ENCODE results near the gene GCNT3.
"Not testable (repeated sequence)": the region's sequence is repeated elsewhere in the genome, so short reads cannot be mapped to it uniquely, and the experiment has no call there.

Gene GCNT3

GRCh38 chr15:59644756-59645155, 33.2 kb downstream of the GCNT3 start:
- no peak overlapping the region for H3K4me3 ChIP-seq (ENCODE audit: low read length)
- TF ChIP-seq, protein P1, sequence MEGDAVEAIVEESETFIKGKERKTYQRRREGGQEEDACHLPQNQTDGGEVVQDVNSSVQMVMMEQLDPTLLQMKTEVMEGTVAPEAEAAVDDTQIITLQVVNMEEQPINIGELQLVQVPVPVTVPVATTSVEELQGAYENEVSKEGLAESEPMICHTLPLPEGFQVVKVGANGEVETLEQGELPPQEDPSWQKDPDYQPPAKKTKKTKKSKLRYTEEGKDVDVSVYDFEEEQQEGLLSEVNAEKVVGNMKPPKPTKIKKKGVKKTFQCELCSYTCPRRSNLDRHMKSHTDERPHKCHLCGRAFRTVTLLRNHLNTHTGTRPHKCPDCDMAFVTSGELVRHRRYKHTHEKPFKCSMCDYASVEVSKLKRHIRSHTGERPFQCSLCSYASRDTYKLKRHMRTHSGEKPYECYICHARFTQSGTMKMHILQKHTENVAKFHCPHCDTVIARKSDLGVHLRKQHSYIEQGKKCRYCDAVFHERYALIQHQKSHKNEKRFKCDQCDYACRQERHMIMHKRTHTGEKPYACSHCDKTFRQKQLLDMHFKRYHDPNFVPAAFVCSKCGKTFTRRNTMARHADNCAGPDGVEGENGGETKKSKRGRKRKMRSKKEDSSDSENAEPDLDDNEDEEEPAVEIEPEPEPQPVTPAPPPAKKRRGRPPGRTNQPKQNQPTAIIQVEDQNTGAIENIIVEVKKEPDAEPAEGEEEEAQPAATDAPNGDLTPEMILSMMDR (IDR thresholded peaks at IDR 0.05; ENCODE audit: insufficient read depth, low read depth, low read length, missing control alignments): no peak
- DNase-seq (ENCODE audit: low read depth): peak; percentile 41

DNA sequence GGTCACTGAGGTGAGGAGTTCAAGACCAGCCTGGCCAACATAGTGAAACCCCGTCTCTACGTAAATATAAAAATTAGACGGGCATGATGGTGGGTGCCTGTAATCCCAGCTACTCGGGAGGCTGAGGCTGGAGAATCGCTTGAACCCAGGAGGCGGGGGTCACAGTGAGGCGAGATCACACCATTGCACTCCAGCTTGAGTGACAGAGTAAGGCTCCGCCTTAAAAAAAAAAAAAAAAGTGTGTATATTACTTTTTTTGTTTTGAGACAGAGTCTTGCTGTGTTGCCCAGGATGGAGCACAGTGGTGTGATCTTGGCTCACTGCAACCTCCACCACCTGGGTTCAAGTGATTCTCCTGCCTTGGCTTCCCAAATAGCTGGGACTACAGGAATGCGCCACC, 34.2 kb downstream of the GCNT3 start:
- not testable (repeated sequence) for H3K4me3 ChIP-seq (ENCODE audit: low read length); DNase-seq (ENCODE audit: low read depth)

DNA sequence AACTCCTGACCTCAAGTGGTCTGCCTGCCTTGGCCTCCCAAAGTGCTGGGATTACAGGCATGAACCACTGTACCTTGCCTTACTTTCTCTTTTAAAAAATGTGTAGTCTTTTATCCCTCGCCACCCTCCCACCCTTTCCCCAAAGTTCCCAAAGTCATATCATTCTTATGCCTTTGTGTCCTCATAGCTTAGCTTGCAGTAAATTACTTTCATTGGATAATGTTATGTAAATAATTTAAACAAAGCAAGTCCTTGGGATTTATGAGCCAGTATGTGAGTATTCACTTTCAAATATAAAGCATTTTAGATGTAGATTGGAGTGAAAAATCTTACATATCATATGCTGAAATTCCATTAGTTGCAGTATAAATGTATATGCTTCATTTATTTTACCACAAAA, 34.7 kb downstream of the GCNT3 start:
- DNase-seq (ENCODE audit: low read depth): no peak
- TF ChIP-seq, protein P1 (IDR thresholded peaks at IDR 0.05; ENCODE audit: insufficient read depth, low read depth, low read length, missing control alignments): no peak
- no peak overlapping the region for H3K4me3 ChIP-seq (ENCODE audit: low read length)

- TF ChIP-seq, protein P1 (IDR thresholded peaks at IDR 0.05; ENCODE audit: insufficient read depth, low read depth, low read length, missing control alignments): no peak
- H3K4me3 ChIP-seq (ENCODE audit: low read length): no peak overlapping the region
- no peak for DNase-seq (ENCODE audit: low read depth)
These were observed 35.5 kb downstream of the GCNT3 start for GRCh38 chr15:59647085-59647484.

- no peak overlapping the region for H3K4me3 ChIP-seq (ENCODE audit: low read length)
- DNase-seq (ENCODE audit: low read depth): no peak
- TF ChIP-seq, protein P1 (IDR thresholded peaks at IDR 0.05; ENCODE audit: insufficient read depth, low read depth, low read length, missing control alignments): no peak
These were observed 38.0 kb downstream of the GCNT3 start for GRCh38 chr15:59649603-59650002.

- H3K4me3 ChIP-seq (ENCODE audit: low read length): no peak overlapping the region
- TF ChIP-seq, protein P1 (IDR thresholded peaks at IDR 0.05; ENCODE audit: insufficient read depth, low read depth, low read length, missing control alignments): no peak
These were observed 42.5 kb downstream of the GCNT3 start for GRCh38 chr15:59654046-59654445.

DNA sequence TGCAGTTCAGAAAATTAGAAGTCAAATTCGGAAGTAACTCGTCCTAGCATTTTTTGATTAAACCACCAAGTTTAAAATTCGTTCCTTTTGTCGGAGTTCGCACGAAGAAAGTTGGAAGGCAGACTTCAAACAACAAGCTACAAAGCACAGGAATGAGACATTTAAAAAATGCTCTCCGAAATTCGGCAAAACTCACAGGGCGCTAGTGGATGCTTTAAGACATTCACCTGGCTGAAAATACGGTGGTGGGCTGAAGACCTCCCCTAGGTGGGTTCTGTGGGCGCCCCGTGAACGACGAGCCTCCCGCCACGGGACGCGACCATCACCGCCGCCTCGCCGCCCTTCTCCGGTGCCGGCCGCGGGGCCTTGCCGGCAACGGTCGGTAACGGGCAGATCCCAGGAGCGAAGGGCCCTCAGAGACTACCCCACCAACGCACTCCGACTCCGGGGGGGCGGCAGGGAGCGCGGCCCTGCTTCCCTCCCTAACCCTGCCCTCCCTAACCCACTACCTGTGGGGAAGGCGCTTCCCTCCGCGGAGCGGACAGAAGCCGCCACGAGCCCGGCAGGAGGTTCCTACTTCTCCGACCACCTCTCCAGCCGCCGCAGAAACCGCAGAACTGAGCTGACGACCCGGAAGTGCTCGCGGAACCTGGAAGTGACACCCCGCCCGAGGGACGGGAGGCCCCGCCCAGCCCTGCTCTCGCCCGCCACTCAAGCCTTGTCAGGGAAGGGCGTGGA, 45.5 kb downstream of the GCNT3 start, which contains the start of gene GTF2A2:
Gene GTF2A2, minus strand, starts transcription at position 619 of the 738 bp plus-strand sequence. CDS start 5,238 bp downstream, outside the sequence.
- DNase-seq (ENCODE audit: low read depth): peak; percentile 96
- peak within 1 kb of the TSS; percentile 62 for H3K4me3 ChIP-seq (ENCODE audit: low read length)
- TF ChIP-seq, protein P1 (IDR thresholded peaks at IDR 0.05; ENCODE audit: insufficient read depth, low read depth, low read length, missing control alignments): no peak

More at GRCh38 chr15:59654046-59654445, 42.5 kb downstream of the GCNT3 start:
- DNase-seq (ENCODE audit: low read depth): no peak

Data from epithelial cell of esophagus (primary cell).